B cell (primary cell): ENCODE measurements around the gene MORN1.

ENCODE experiments used
- CTCF ChIP-seq: fragments of 200-600 bp; IDR thresholded peaks from one replicate; pipeline ENCODE4 v1.8.0; 2022; ENCODE audit warnings: antibody characterized with exemption, mild to moderate bottlenecking
- EZH2 ChIP-seq: IDR thresholded peaks from 2 replicates; pipeline ENCODE4 v1.6.1; 2012; ENCODE audit warnings: borderline replicate concordance, low read depth, mild to moderate bottlenecking, moderate library complexity, low read length; ENCODE audit not compliant: insufficient read depth, poor library complexity, severe bottlenecking

GRCh38 chr1:2303016-2303775, 88.2 kb downstream of the MORN1 start:
- TF ChIP-seq CTCF (no peak), EZH2 (no peak)
